ENCODE results near the gene HOXD12.

GRCh38 chr2:176067589-176068418, 31.8 kb upstream of the HOXD12 start:
- no peak for TF ChIP-seq REST (IDR thresholded peaks at IDR 0.05; ENCODE audit: unreplicated experiment)
- no peak for TF ChIP-seq POLR2AphosphoS5 (IDR thresholded peaks at IDR 0.05; ENCODE audit: low read depth)
